Panc1 (cell line): ENCODE results near the gene TUBA1B. TPM values are rescaled to one million over a fixed set of nuclear protein-coding genes. Genes with fewer than 3 reads are reported as not detected.

Source experiments
- ATAC-seq: fragments of 200-7000 bp; cut with Tn5 transposase; 2 replicates; pipeline ENCODE4 v1.9.1; 2020; ENCODE audit warnings: mild to moderate bottlenecking, moderate library complexity
- BruUV-seq: library from RNA; stranded (reverse); fragments of 400-500 nt; replicated peaks from 2 replicates; lab custom pipeline; 2021; lab: Mats Ljungman, UMichigan
- CTCF ChIA-PET: fragments of 300-600 bp; sonication (Branson Sonifier 250); formaldehyde crosslinking; loops from one replicate; lab custom pipeline; 2022; ENCODE audit warnings: antibody characterized with exemption; lab: Charles Lee
- POLR2A ChIA-PET: fragments of 300-600 bp; sonication (Branson Sonifier 250); formaldehyde crosslinking; loops from one replicate; lab custom pipeline; 2022; ENCODE audit warnings: antibody characterized with exemption; lab: Charles Lee
- DNase-seq: peaks from one replicate; pipeline ENCODE4 v3.0.0-alpha.2; 2010; ENCODE audit warnings: low read depth, low spot score
- H3K27ac ChIP-seq: 2 replicates; pipeline ENCODE4 v1.5.1; 2011; ENCODE audit warnings: mild to moderate bottlenecking, low read length, inconsistent platforms
- H3K27me3 ChIP-seq: fragments of 200-500 bp; sonication (Bioruptor generic); 2 replicates; pipeline ENCODE4 v1.6.0; 2014; ENCODE audit warnings: low read length, inconsistent platforms; ENCODE audit not compliant: control insufficient read depth, insufficient read depth
- H3K36me3 ChIP-seq: fragments of 200-500 bp; sonication (Bioruptor generic); 2 replicates; pipeline ENCODE4 v1.5.1; 2014; ENCODE audit warnings: inconsistent platforms, mild to moderate bottlenecking, low read length, moderate library complexity; ENCODE audit not compliant: control insufficient read depth, insufficient read depth
- H3K4me1 ChIP-seq: 2 replicates; pipeline ENCODE4 v1.5.1; 2011; ENCODE audit warnings: inconsistent platforms, mild to moderate bottlenecking, low read length, moderate library complexity; ENCODE audit not compliant: control insufficient read depth, insufficient read depth
- H3K4me3 ChIP-seq, 2 experiments: 2 replicates each; pipeline ENCODE4 v1.5.1; 2011 to 2012; ENCODE audit warnings: low read depth in 2 of 2, low read length in 2 of 2, mild to moderate bottlenecking in 2 of 2, inconsistent platforms in 1 of 2, moderate library complexity in 1 of 2
- H3K9me3 ChIP-seq: fragments of 200-500 bp; sonication (Bioruptor generic); 2 replicates; pipeline ENCODE4 v1.5.1; 2014; ENCODE audit warnings: low read depth, mild to moderate bottlenecking, inconsistent platforms, low read length, moderate library complexity; ENCODE audit not compliant: control insufficient read depth, insufficient read depth
- POLR2AphosphoS5 ChIP-seq: IDR thresholded peaks from 2 replicates; pipeline ENCODE4 v1.6.1; 2012; ENCODE audit warnings: mild to moderate bottlenecking, low read depth, low read length, moderate library complexity
- SIN3A ChIP-seq: IDR thresholded peaks from 2 replicates; pipeline ENCODE4 v1.6.1; 2012; ENCODE audit warnings: low read depth, mild to moderate bottlenecking, low read length, moderate library complexity, borderline replicate concordance; ENCODE audit not compliant: insufficient read depth
- TCF7L2 ChIP-seq: IDR thresholded peaks from 2 replicates; pipeline ENCODE4 v1.6.1; 2011; ENCODE audit warnings: mild to moderate bottlenecking, low read depth, low read length, inconsistent platforms
- in situ Hi-C: cut with HindIII; loops from 2 replicates; pipeline ENCODE4 v1.10.0; 2016; ENCODE audit warnings: low sequenced_read_pairs, low pct_unique_long_range_greater_than_20kb
- intact Hi-C: fragments of 100-400 bp; cut with micrococcal nuclease; formaldehyde crosslinking; loops from one replicate; pipeline ENCODE4 v1.10.0; 2022; ENCODE audit not compliant: unreplicated experiment
- total RNA-seq: library from RNA; stranded (reverse); gene quantifications from one replicate; pipeline ENCODE4 v1.2.1, GENCODE V29; 2021; ENCODE audit not compliant: unreplicated experiment
- TF ChIP-seq, protein P1 (sequence below): fragments of 450-650 bp; IDR thresholded peaks from 2 replicates; pipeline ENCODE4 v1.5.1; 2017; ENCODE audit warnings: mild to moderate bottlenecking
- TF ChIP-seq, protein P2 (sequence below), 2 experiments: IDR thresholded peaks; 2 replicates each; pipeline ENCODE4 v1.6.1; 2011 to 2012; ENCODE audit warnings: low read depth in 2 of 2, control low read depth in 1 of 2, low read length in 1 of 2, mild to moderate bottlenecking in 1 of 2, moderate library complexity in 1 of 2; ENCODE audit not compliant: insufficient read depth in 1 of 2

Gene TUBA1B
- total RNA-seq, 1 experiment from 2014 or later, result 1,275 TPM

DNA sequence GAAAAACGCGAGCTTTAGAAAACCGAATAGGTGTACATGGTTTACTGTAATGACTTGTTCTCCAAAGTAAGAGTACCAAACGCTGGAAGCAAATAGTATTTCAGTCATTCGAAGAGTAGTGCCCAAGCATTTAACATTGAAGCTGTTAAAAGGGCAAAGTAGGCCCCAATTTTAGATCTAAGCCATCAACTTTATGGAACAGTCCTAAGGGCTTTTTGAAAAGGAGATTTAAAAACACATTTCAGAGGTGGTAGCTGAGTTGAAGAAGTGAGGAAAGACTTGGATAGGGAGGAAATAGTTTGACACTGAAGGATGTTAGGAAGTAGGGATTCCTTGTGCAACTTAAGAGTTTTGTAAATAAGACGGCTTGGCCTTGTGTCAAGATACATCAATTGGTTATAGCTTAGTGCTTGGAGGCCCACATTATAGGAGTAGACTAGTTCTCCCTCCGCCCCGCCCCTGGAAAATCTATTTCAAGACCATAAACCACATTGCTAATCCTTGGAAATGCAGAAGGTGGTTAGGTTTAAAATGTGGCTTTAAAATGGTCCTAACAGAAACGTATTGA, 783 bp upstream of the TUBA1B start:
- Histone ChIP-seq H3K9me3 (no peaks in the 10 kb centered on the region), H3K4me1 (peaks cover 14% of the 10 kb centered on the region), H3K27me3 (no peaks in the 10 kb centered on the region), H3K27ac (peak overlapping the region; percentile 100), H3K4me3 (peak overlapping the region; percentile 75 to 100), H3K36me3 (peaks cover 14% of the 10 kb centered on the region)
- TSS peak; percentile 86 for BruUV-seq
- in situ Hi-C loops, result no loop called here
- ATAC-seq, result no peak
- no peak for TF ChIP-seq SIN3A
- TF ChIP-seq, protein P1, sequence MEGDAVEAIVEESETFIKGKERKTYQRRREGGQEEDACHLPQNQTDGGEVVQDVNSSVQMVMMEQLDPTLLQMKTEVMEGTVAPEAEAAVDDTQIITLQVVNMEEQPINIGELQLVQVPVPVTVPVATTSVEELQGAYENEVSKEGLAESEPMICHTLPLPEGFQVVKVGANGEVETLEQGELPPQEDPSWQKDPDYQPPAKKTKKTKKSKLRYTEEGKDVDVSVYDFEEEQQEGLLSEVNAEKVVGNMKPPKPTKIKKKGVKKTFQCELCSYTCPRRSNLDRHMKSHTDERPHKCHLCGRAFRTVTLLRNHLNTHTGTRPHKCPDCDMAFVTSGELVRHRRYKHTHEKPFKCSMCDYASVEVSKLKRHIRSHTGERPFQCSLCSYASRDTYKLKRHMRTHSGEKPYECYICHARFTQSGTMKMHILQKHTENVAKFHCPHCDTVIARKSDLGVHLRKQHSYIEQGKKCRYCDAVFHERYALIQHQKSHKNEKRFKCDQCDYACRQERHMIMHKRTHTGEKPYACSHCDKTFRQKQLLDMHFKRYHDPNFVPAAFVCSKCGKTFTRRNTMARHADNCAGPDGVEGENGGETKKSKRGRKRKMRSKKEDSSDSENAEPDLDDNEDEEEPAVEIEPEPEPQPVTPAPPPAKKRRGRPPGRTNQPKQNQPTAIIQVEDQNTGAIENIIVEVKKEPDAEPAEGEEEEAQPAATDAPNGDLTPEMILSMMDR, result no peak
- TF ChIP-seq TCF7L2, result no peak
- peak; percentile 46 for DNase-seq
- intact Hi-C loops, result loop anchor here (10.0 kb wide), 1 partner anchor 103 kb away; no protein-coding TSS in a partner anchor
- ChIA-PET CTCF (interaction anchor here (0.8 kb wide), 1 partner anchor 44 kb away, joined by 3 read pairs; no protein-coding TSS in a partner anchor), POLR2A (interaction anchor here (0.6 to 1.3 kb wide), 4 partner anchors 40 to 207 kb away, joined by 3 to 4 read pairs (median 4); no protein-coding TSS in a partner anchor)

DNA sequence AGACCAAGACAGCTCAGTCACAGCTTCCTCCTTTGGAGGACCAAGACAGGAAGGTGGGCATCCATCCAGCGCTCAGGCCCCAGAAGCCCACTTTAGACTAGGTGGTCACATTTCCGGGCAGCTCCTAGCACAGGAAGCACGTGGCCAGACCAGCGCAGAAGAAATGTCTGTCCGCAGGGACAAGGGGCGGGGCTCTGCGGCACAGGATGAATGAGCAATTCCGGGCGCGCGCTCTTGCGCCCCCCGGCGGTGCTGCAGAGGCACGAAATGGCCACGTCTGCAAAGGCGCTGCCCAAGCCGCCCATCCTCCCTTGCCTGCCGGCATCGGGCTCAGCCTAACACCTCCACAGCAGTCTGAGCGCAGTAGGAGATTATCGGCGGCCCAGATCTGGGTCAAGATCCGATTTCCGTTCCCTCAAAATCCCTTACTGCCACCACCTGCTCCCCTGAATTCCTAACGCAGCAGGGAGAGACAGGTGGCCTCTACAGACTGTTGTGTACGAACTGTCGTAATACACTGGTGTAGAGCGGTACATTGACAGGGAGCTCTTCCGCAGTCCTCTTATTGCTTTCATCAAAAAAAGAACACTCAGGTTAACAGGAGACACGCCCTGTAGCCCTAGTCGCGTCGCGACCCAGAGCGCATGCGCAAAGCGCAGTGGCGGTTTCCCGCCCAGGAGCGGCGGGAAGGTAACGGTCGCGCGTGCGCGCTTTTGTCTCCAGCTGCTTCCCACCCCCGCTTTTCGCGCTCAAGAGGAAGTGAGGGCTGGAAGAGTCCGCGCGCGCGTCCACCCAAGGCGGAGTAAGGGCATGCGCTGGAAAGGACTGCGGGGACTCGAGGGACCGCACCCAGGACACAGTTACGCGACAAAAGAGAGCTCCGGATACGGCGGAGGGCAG, 794 bp downstream of the TUBA1B start:
- DNase-seq (peak; percentile 83), ATAC-seq (peak; percentile 65)
- TF ChIP-seq TCF7L2 (peak; percentile 62; the same call in 1 of the 2 replicates), POLR2AphosphoS5 (peak; percentile 57; the same call in 1 of the 2 replicates), SIN3A (peak; percentile 69; the same call in 1 of the 2 replicates)
- TF ChIP-seq, protein P2, sequence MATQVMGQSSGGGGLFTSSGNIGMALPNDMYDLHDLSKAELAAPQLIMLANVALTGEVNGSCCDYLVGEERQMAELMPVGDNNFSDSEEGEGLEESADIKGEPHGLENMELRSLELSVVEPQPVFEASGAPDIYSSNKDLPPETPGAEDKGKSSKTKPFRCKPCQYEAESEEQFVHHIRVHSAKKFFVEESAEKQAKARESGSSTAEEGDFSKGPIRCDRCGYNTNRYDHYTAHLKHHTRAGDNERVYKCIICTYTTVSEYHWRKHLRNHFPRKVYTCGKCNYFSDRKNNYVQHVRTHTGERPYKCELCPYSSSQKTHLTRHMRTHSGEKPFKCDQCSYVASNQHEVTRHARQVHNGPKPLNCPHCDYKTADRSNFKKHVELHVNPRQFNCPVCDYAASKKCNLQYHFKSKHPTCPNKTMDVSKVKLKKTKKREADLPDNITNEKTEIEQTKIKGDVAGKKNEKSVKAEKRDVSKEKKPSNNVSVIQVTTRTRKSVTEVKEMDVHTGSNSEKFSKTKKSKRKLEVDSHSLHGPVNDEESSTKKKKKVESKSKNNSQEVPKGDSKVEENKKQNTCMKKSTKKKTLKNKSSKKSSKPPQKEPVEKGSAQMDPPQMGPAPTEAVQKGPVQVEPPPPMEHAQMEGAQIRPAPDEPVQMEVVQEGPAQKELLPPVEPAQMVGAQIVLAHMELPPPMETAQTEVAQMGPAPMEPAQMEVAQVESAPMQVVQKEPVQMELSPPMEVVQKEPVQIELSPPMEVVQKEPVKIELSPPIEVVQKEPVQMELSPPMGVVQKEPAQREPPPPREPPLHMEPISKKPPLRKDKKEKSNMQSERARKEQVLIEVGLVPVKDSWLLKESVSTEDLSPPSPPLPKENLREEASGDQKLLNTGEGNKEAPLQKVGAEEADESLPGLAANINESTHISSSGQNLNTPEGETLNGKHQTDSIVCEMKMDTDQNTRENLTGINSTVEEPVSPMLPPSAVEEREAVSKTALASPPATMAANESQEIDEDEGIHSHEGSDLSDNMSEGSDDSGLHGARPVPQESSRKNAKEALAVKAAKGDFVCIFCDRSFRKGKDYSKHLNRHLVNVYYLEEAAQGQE (IDR thresholded peaks at IDR 0.05; ENCODE audit: insufficient read depth in 1 of 2, low read depth in 2 of 2, low read length in 1 of 2), result no peak
- TF ChIP-seq, protein P1, result peak; percentile 97
- Histone ChIP-seq H3K4me3 (peak overlapping the region; percentile 97 to 100), H3K4me1 (peaks cover 14% of the 10 kb centered on the region), H3K9me3 (no peaks in the 10 kb centered on the region), H3K36me3 (peaks cover 14% of the 10 kb centered on the region), H3K27me3 (no peaks in the 10 kb centered on the region), H3K27ac (peak overlapping the region; percentile 99)
- intact Hi-C loops (loop anchor here (10.0 kb wide), 1 partner anchor 104 kb away; no protein-coding TSS in a partner anchor), in situ Hi-C loops (no loop called here)
- CTCF ChIA-PET, result interaction anchor here (0.5 to 1.4 kb wide), 10 partner anchors 8 to 1057 kb away, joined by 3 to 14 read pairs (median 4); no protein-coding TSS in a partner anchor
- no TSS peak for BruUV-seq
- POLR2A ChIA-PET, result interaction anchor here (0.6 to 1.0 kb wide), 8 partner anchors 20 to 282 kb away, joined by 3 to 7 read pairs (median 3); no protein-coding TSS in a partner anchor
